SU-DHL-6 (cell line): Measurements from ENCODE around the gene SYF2.

ENCODE experiments used
- H2AFZ ChIP-seq: fragments of 200-600 bp; sonication (generic); 2 replicates; pipeline ENCODE4 v1.6.1; 2014; ENCODE audit warnings: low read depth, mild to moderate bottlenecking, moderate library complexity, mixed read lengths, antibody characterized with exemption, low read length; ENCODE audit not compliant: severe bottlenecking
- H3F3A ChIP-seq: fragments of 200-600 bp; shearing (Covaris generic); 2 replicates; pipeline ENCODE4 v1.6.0; 2016; ENCODE audit warnings: antibody characterized with exemption, mild to moderate bottlenecking; ENCODE audit not compliant: insufficient read depth
- H3K27ac ChIP-seq: fragments of 200-600 bp; sonication (generic); 2 replicates; pipeline ENCODE4 v1.5.1; 2016; ENCODE audit warnings: low read depth, mild to moderate bottlenecking, low read length, moderate library complexity, mixed read lengths
- H3K27me3 ChIP-seq: fragments of 200-600 bp; sonication (generic), shearing (Covaris generic); 2 replicates; pipeline ENCODE4 v1.6.0; 2014; ENCODE audit warnings: mild to moderate bottlenecking, low read length
- H3K36me3 ChIP-seq: fragments of 200-600 bp; sonication (generic); 2 replicates; pipeline ENCODE4 v1.6.1; 2014; ENCODE audit warnings: mild to moderate bottlenecking, low read length, mixed read lengths
- H3K4me2 ChIP-seq: fragments of 300-600, 200-600 bp; shearing (Covaris generic), sonication (generic); 2 replicates; pipeline ENCODE4 v1.6.0; 2014; ENCODE audit warnings: low read length, low read depth, mild to moderate bottlenecking; ENCODE audit not compliant: poor library complexity, severe bottlenecking
- H3K4me3 ChIP-seq: fragments of 200-600 bp; sonication (generic); 2 replicates; pipeline ENCODE4 v1.5.1; 2014; ENCODE audit warnings: antibody characterized with exemption, low read length, mild to moderate bottlenecking, mixed read lengths; ENCODE audit not compliant: insufficient read depth, poor library complexity, severe bottlenecking
- H3K79me2 ChIP-seq: fragments of 200-600 bp; sonication (generic); 2 replicates; pipeline ENCODE4 v1.6.1; 2014; ENCODE audit warnings: mild to moderate bottlenecking, low read length, moderate library complexity; ENCODE audit not compliant: insufficient read depth
- H3K9ac ChIP-seq: fragments of 200-600 bp; sonication (generic); 2 replicates; pipeline ENCODE4 v1.7.0; 2014; ENCODE audit warnings: mild to moderate bottlenecking, low read length
- H3K9me2 ChIP-seq: fragments of 200-600 bp; sonication (generic); replicated peaks from 2 replicates; pipeline ENCODE4 v1.6.1; 2014; ENCODE audit warnings: low read length; ENCODE audit not compliant: insufficient read depth
- H3K9me3 ChIP-seq: fragments of 200-600 bp; sonication (generic); 2 replicates; pipeline ENCODE4 v1.6.1; 2014; ENCODE audit warnings: low read length, mixed read lengths; ENCODE audit not compliant: insufficient read depth
- H4K20me1 ChIP-seq: fragments of 200-600 bp; sonication (generic); 2 replicates; pipeline ENCODE4 v1.6.1; 2014; ENCODE audit warnings: low read depth, mild to moderate bottlenecking, antibody characterized with exemption, low read length, moderate library complexity, mixed read lengths
- CTCF ChIP-seq: fragments of 200-600 bp; sonication (generic); IDR thresholded peaks from one replicate; pipeline ENCODE4 v1.5.1; 2017; ENCODE audit warnings: antibody characterized with exemption, mild to moderate bottlenecking, low read length, moderate library complexity; ENCODE audit not compliant: insufficient read depth, poor library complexity, severe bottlenecking
- EZH2phosphoT487 ChIP-seq: fragments of 200-600 bp; sonication (generic), shearing (Covaris generic); conservative IDR thresholded peaks from 2 replicates; pipeline ENCODE4 v1.6.1; 2018; ENCODE audit warnings: mild to moderate bottlenecking, antibody characterized with exemption, low read length, moderate library complexity, mixed read lengths

The SYF2 gene

DNA sequence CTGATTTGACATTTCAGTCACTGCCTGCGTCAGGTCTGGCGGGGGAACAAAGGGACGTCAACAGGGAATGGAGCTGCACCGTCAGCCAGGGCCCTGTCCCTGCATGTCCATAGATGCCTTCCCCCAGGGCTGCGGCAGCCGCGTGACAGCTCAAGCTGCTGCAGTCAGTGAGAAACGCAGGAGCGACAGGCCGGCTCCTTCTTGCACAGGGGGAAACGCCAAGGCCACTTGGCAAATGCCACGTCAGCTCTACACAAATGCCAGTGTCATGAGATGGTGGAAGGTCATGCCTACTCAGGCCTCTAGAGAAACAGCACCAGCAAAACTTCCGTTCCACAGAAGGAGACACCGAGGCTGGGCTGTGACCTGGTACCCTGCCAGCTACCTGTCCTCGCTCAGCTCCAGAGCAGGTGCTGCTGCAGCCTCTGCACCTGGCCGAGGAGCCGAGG, 37.7 kb downstream of the SYF2 start:
- H3K9ac ChIP-seq = no peak overlapping the region
- H3K27ac ChIP-seq = no peak overlapping the region
- H3K4me2 ChIP-seq = no peak overlapping the region
- TF ChIP-seq EZH2phosphoT487 (no peak), CTCF (no peak)
- no peaks in the 10 kb centered on the region for H3F3A ChIP-seq
- H3K36me3 ChIP-seq = no peaks in the 10 kb centered on the region
- H4K20me1 ChIP-seq = no peaks in the 10 kb centered on the region
- no peaks in the 10 kb centered on the region for H3K9me3 ChIP-seq
- no peak overlapping the region for H2AFZ ChIP-seq
- no peaks in the 10 kb centered on the region for H3K9me2 ChIP-seq
- no peaks in the 10 kb centered on the region for H3K27me3 ChIP-seq
- H3K4me3 ChIP-seq = no peak overlapping the region
- no peaks in the 10 kb centered on the region for H3K79me2 ChIP-seq

- Histone ChIP-seq H3K9me3 (no peaks in the 10 kb centered on the region), H3K27ac (no peak overlapping the region), H3K4me3 (no peak overlapping the region), H3K9ac (no peak overlapping the region), H2AFZ (no peak overlapping the region), H3K27me3 (no peaks in the 10 kb centered on the region), H3K36me3 (no peaks in the 10 kb centered on the region), H3K9me2 (no peaks in the 10 kb centered on the region), H3F3A (no peaks in the 10 kb centered on the region), H3K79me2 (no peaks in the 10 kb centered on the region), H3K4me2 (no peak overlapping the region), H4K20me1 (no peaks in the 10 kb centered on the region)
- no peak for TF ChIP-seq EZH2phosphoT487
- no peak for TF ChIP-seq CTCF
These were observed 38.2 kb downstream of the SYF2 start for GRCh38 chr1:25194054-25194453.

GRCh38 chr1:25193229-25193628, 39.1 kb downstream of the SYF2 start:
- TF ChIP-seq CTCF (no peak), EZH2phosphoT487 (no peak)
- H3K4me2 ChIP-seq = no peak overlapping the region
- no peak overlapping the region for H2AFZ ChIP-seq
- no peaks in the 10 kb centered on the region for H3K9me2 ChIP-seq
- no peaks in the 10 kb centered on the region for H3K36me3 ChIP-seq
- no peaks in the 10 kb centered on the region for H3F3A ChIP-seq
- no peak overlapping the region for H3K27ac ChIP-seq
- H3K79me2 ChIP-seq = no peaks in the 10 kb centered on the region
- H3K27me3 ChIP-seq = no peaks in the 10 kb centered on the region
- no peak overlapping the region for H3K9ac ChIP-seq
- no peaks in the 10 kb centered on the region for H3K9me3 ChIP-seq
- H4K20me1 ChIP-seq = no peaks in the 10 kb centered on the region
- no peak overlapping the region for H3K4me3 ChIP-seq

- Histone ChIP-seq H3K27me3 (no peaks in the 10 kb centered on the region), H3F3A (no peaks in the 10 kb centered on the region), H3K4me3 (no peak overlapping the region), H3K36me3 (no peaks in the 10 kb centered on the region), H2AFZ (no peak overlapping the region), H3K9ac (no peak overlapping the region), H3K9me3 (no peaks in the 10 kb centered on the region), H3K27ac (no peak overlapping the region), H3K9me2 (no peaks in the 10 kb centered on the region), H4K20me1 (no peaks in the 10 kb centered on the region), H3K4me2 (no peak overlapping the region), H3K79me2 (no peaks in the 10 kb centered on the region)
- TF ChIP-seq EZH2phosphoT487 = no peak
- no peak for TF ChIP-seq CTCF
These were observed 40.1 kb downstream of the SYF2 start for GRCh38 chr1:25192154-25192553.
